BE2C (cell line): Measurements from ENCODE around the gene MPRIP.

Source experiments
- DNase-seq: peaks from one replicate; pipeline ENCODE4 v3.0.0-alpha.2; 2020
- H3K27me3 ChIP-seq: fragments of 250-450 bp; sonication (Bioruptor Pico); 2 replicates; pipeline ENCODE4 v1.5.1; 2020; ENCODE audit warnings: mild to moderate bottlenecking
- H3K36me3 ChIP-seq: fragments of 250-450 bp; sonication (Bioruptor Pico); 2 replicates; pipeline ENCODE4 v1.5.1; 2020; ENCODE audit warnings: mild to moderate bottlenecking
- H3K4me1 ChIP-seq: fragments of 250-450 bp; sonication (Bioruptor Pico); 2 replicates; pipeline ENCODE4 v1.5.1; 2020
- H3K4me3 ChIP-seq: 2 replicates; pipeline ENCODE4 v1.5.1; 2011; ENCODE audit warnings: low read depth, low read length
- H3K9me3 ChIP-seq: fragments of 250-450 bp; sonication (Bioruptor Pico); 2 replicates; pipeline ENCODE4 v1.5.1; 2020
- CTCF ChIP-seq: IDR thresholded peaks from 2 replicates; pipeline ENCODE4 v1.5.1; 2012; ENCODE audit warnings: mild to moderate bottlenecking, low read depth, low read length

Gene MPRIP

DNA sequence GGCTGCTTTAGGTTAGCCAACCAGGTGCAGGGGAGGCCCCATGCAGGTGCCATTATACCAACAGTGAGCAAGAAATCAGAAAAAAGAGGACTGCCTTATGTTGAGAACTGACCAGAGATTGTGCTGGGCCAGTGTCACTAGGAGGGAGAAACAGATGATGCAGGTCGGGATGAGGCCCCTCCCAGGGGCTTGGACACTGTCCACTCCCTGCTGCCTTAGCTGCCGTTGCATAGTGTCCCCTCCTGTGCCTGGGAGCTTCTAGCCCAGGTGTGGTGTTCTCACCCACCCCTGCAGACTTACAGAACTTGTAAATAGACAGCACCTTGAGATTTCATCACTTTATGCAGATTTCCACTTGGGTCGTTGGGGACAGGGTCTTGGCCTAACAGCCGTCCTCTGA, 127.1 kb downstream of the MPRIP start:
- Histone ChIP-seq H3K4me3 (no peak overlapping the region), H3K4me1 (no peaks in the 10 kb centered on the region), H3K36me3 (peaks cover 14% of the 10 kb centered on the region), H3K27me3 (no peaks in the 10 kb centered on the region), H3K9me3 (no peaks in the 10 kb centered on the region)
- no peak for DNase-seq
- TF ChIP-seq CTCF: no peak

- Histone ChIP-seq H3K4me1 (no peaks in the 10 kb centered on the region), H3K36me3 (peaks cover 14% of the 10 kb centered on the region), H3K9me3 (no peaks in the 10 kb centered on the region), H3K27me3 (no peaks in the 10 kb centered on the region), H3K4me3 (no peak overlapping the region)
- TF ChIP-seq CTCF: no peak
- DNase-seq: no peak
Measured at GRCh38 chr17:17170346-17170985, 128.2 kb downstream of the MPRIP start.

DNA sequence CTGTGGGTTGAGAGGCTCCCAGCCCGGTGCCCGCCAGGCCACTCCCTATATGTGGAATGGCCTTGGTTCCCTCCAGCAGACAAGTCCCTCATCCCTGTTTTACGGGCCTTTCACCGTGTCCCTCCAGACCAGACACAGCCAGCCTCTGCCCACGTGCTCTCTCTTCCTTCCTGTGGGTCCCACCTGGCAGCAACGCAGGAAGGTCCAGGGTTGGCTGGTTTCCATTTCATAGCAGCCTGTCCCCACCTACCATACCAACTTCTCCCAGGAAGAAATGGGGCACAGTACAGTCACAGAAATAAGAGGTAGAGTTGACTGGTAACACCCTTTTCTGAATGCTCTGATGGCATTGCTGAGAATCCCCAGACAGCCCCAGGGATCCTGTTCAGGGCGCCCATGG, 128.9 kb downstream of the MPRIP start:
- Histone ChIP-seq H3K4me3 (no peak overlapping the region), H3K36me3 (peaks cover 14% of the 10 kb centered on the region), H3K4me1 (no peaks in the 10 kb centered on the region), H3K27me3 (no peaks in the 10 kb centered on the region), H3K9me3 (no peaks in the 10 kb centered on the region)
- TF ChIP-seq CTCF: no peak
- DNase-seq: no peak

DNA sequence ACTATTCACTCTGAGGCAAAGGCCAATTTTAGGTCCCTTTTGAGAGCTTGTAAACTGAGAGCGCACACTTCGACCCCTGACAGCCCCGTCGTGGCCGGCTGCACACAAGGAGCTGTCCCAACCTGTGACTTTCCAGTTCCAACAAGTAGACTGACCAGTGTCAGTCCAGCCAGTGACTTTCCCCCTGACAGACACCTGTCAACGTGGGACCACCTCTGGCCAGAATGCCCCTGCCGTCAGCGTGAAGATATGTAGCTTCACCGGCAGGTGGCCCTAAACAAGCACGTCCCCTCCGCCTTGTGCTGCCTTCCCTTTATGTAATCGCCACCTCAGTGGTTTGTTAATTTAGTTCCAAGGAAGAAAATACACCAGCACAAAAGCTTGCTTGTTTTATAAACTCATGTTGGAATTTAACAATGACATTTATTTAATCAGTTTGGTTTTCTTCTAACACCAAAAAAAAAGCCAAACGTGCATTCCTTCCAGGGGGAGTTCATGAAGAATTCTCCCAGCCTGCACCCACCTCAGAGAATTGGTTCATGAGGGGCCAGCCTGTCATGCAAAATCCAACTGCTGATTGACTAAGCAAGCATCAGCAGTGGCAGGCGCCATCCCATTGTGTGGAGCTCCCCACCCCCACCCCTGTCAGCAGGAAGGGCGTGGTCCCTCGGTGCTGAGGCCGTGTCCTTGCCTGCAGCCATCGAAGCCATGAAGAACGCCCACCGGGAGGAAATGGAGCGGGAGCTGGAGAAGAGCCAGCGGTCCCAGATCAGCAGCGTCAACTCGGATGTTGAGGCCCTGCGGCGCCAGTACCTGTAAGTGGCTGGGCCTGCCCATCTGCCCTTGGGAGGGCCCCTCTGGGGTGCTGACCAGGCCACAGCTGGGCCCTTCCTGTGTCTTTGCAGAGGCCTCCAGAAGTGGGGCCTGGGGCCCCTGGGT, 130.0 kb downstream of the MPRIP start:
- no peak for TF ChIP-seq CTCF
- H3K27me3 ChIP-seq: no peaks in the 10 kb centered on the region
- H3K4me3 ChIP-seq: no peak overlapping the region
- no peaks in the 10 kb centered on the region for H3K9me3 ChIP-seq
- H3K36me3 ChIP-seq: peaks cover 24% of the 10 kb centered on the region
- H3K4me1 ChIP-seq: no peaks in the 10 kb centered on the region
- DNase-seq: no peak

DNA sequence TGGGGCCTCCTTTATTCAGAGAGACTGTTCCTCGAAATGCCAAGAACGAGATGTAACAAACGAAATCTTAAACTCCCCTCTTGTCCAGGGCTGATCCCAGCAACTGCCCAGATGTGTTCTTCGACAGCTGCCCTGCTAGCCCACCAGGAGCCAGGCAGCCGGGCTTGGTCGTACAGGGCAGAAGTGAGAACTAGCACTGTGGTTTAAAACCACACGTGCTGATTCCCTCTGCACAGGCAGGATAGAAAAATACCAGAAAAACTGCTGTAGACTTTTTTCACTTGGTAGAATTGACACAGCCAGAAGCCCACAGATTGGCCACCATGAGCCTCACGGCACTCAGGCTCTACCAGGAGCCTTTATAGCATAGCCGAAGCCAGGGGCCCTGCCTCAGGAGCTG, 130.7 kb downstream of the MPRIP start:
- peaks cover 25% of the 10 kb centered on the region for H3K36me3 ChIP-seq

More for the DNA sequence above, 130.7 kb downstream of the MPRIP start:
- no peak for TF ChIP-seq CTCF
- no peaks in the 10 kb centered on the region for H3K4me1 ChIP-seq
- H3K27me3 ChIP-seq: no peaks in the 10 kb centered on the region
- no peaks in the 10 kb centered on the region for H3K9me3 ChIP-seq
- DNase-seq: no peak
- H3K4me3 ChIP-seq: no peak overlapping the region
